HuH-7.5 (cell line): ENCODE results near the gene CDK5.
A peak's percentile ranks its signal among the peaks of the same experiment; 100 is the strongest.
"Not testable (repeated sequence)": the region's sequence is repeated elsewhere in the genome, so short reads cannot be mapped to it uniquely, and the experiment has no call there.

Experiments used
- DNase-seq: peaks from one replicate; pipeline ENCODE4 v3.0.0; 2011; ENCODE audit warnings: low spot score

CDK5 gene

GRCh38 chr7:151033864-151034249, 23.8 kb downstream of the CDK5 start:
- no peak for DNase-seq

- DNase-seq: no peak
Observed at GRCh38 chr7:151032936-151033863, 24.5 kb downstream of the CDK5 start.

GRCh38 chr7:151031011-151031410, 26.7 kb downstream of the CDK5 start:
- DNase-seq: no peak

- no peak for DNase-seq
Observed at GRCh38 chr7:151028948-151029501, 28.7 kb downstream of the CDK5 start.

- DNase-seq: peak; percentile 100
Observed at GRCh38 chr7:151028131-151028947, 29.4 kb downstream of the CDK5 start, which contains the start of gene ABCB8. TSS of gene ABCB8 (plus strand) at chr7:151028450. CDS start at chr7:151028516, 66 bp downstream.

DNA sequence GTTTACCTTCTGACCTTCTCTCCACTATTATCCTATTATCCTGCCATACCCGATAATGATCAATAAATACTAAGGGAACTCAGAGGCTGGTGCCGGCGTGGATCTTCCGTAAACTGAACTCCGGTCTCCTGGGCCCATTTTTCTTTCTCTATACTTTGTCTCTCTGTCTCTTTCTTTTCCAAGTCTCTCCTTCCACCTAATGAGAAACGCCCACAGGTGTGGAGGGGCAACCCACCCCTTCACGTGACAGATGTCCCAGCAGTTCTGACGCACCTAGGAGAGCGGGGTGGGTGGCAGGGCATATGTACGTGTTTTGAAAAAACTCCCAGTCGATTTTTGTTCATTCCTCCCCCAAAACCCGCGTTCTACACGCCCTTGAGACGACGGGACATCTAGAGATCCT, 30.0 kb downstream of the CDK5 start:
- DNase-seq: not testable (repeated sequence)

GRCh38 chr7:151026771-151027727, 30.6 kb downstream of the CDK5 start:
- not testable (repeated sequence) for DNase-seq

- no peak for DNase-seq
Observed at GRCh38 chr7:151025924-151026671, 31.6 kb downstream of the CDK5 start.

- no peak for DNase-seq
Observed at GRCh38 chr7:151024435-151025056, 33.2 kb downstream of the CDK5 start, which contains the start of gene ATG9B. TSS of gene ATG9B (minus strand) at chr7:151024494. CDS start at chr7:151024423, 71 bp downstream.

DNA sequence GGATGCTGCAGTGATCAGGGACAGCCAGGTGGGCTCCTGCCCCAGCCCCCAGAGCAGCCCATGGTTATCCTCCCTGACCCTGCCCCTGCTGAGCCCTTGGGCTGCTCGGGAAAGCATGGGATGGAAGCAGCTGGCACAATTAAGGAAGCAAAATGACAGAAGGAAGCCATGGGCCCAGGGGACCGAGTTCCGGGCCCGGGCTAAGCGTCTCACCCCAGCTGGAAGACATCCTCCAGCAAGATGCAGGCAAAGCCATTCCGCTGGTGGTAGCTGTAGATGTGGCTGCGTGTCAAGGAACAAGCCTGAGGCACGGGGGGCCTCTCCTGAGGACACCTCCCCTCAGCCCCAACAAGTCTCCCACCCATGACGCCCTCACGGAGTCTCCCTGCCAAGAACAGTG, 34.5 kb downstream of the CDK5 start:
- no peak for DNase-seq

DNA sequence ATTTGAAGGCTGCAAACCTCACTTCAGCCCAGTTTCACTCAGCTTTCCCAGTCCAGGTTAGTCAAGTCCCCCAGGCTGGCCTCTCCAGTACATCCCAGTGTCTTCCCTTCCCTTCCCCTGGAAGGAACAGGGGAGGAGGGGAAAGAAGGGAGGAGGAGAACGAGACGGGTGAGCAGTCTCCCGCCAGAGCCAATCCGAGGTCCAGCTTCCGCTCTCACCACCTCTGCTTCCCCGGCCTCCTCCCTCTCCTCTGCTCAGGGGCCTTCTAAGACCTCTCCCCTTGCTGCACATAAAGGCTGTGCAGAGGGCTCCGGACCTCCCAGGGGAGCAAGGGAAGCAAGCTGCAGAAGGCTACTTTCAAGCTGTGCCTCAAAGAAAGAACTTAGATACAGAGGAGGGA, 37.5 kb downstream of the CDK5 start:
- no peak for DNase-seq

DNA sequence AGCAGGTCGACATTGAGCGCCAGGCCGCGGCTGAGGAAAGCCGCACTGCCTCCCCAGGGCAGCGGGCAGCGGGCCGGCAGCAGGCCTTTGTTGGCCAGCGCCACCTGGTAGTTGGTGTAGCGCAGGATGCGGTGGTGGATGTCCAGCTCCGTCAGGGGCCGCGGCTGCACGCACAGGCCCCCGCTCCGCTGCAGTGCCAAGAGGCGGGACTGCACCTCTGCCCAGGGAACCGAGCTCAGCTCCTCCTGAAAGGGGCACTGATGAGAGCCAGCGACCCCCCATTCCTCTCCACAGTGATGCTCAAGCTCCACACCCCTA, 38.6 kb downstream of the CDK5 start:
- DNase-seq: no peak

- DNase-seq: no peak
Observed at GRCh38 chr7:151018421-151019129, 39.1 kb downstream of the CDK5 start.

DNA sequence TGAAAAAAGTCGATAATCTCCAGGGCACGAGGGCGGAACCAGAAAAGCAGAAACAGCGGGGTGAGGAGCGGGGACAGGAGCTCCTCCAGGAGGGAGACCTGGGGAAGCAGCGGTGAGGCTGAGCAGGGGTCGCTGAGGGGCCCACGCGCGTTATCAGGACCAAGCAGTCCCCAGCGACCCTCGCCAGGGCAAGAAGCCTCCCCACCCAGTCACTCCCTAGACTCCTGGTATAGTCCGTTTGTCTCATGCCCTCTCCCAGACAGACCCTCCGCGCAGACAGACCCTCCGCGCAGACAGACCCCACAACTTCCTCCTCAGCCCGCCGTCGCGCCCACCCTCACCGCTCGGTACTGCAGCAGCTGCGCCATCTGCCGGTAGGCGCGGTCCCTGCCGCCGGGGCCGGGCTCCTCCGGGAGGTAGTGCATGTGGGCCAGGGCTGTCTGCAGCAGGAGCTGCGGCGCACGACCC, 39.7 kb downstream of the CDK5 start:
- peak; percentile 93 for DNase-seq

- no peak for DNase-seq
Observed at GRCh38 chr7:151017370-151017952, 40.2 kb downstream of the CDK5 start.

GRCh38 chr7:151016942-151017341, 40.8 kb downstream of the CDK5 start:
- no peak for DNase-seq

GRCh38 chr7:151016505-151016904, 41.2 kb downstream of the CDK5 start:
- no peak for DNase-seq

DNA sequence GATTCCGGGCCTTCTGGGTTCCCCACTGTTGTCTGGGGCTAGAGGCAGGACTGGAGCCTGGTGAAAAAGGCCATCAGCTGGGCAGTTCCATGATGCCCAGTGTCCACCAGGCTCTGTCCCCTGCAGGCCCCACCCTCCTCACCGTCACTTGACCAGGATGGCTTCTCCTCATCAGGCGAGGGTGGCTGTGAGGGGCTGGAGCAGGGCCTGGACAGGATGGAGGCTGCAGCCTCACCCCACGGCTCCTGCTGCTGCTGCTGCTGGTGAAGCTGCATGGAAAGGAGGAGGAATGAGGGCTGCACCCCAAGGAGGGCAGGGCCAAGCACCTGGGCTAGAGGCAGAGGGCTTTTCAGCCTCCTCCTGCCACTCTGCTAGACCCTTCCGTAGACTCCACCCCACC, 41.7 kb downstream of the CDK5 start:
- no peak for DNase-seq

DNA sequence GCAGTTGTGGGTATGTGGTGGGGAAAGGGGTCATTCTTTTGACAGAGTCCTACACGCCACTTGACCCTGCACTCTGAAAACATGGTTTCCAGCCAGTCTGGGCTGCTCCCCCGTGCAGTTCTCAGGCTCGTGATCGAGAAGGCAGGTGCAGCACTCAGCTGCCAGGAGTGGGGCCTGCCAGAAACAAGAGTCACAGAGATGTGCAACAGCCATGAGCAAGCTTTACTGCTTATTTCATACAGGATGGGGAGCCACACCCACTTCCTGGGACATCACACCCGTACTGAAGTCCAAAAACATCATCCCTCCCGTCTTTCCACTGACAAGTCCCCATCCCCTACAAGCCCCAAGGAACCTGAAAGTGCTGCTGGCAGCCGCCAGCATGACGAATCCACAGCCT, 42.7 kb downstream of the CDK5 start:
- DNase-seq: no peak
